H9 (cell line): ENCODE measurements around the gene KSR1. TPM values are rescaled to one million over a fixed set of nuclear protein-coding genes. Genes with fewer than 3 reads are reported as not detected.
A peak's percentile ranks its signal among the peaks of the same experiment; 100 is the strongest.

Experiments
- DNase-seq: peaks from one replicate; pipeline ENCODE4 v3.0.0-alpha.2; 2017
- H2AFZ ChIP-seq: one replicate; pipeline ENCODE4 v1.6.1; 2013; ENCODE audit warnings: mild to moderate bottlenecking, low read length, control low read depth, moderate library complexity
- H2AK5ac ChIP-seq: 2 replicates; pipeline ENCODE4 v1.6.1; 2013; ENCODE audit warnings: low read length, control low read depth, mixed read lengths; ENCODE audit not compliant: insufficient read length
- H2BK120ac ChIP-seq: one replicate; pipeline ENCODE4 v1.6.1; 2013; ENCODE audit warnings: low read depth, mild to moderate bottlenecking, low read length, control low read depth, inconsistent platforms; ENCODE audit not compliant: poor library complexity, severe bottlenecking
- H2BK12ac ChIP-seq: 2 replicates; pipeline ENCODE4 v1.6.1; 2013; ENCODE audit warnings: low read length, control low read depth, mixed read lengths, low read depth; ENCODE audit not compliant: insufficient read length
- H2BK15ac ChIP-seq: 2 replicates; pipeline ENCODE4 v1.6.1; 2013; ENCODE audit warnings: low read depth, low read length, control low read depth
- H2BK20ac ChIP-seq: one replicate; pipeline ENCODE4 v1.6.1; 2013; ENCODE audit warnings: low read depth, mild to moderate bottlenecking, low read length, control low read depth, inconsistent platforms; ENCODE audit not compliant: poor library complexity, severe bottlenecking
- H2BK5ac ChIP-seq: 2 replicates; pipeline ENCODE4 v1.6.1; 2013; ENCODE audit warnings: low read length, control low read depth, mixed read lengths; ENCODE audit not compliant: insufficient read length
- H3K14ac ChIP-seq: 2 replicates; pipeline ENCODE4 v1.6.1; 2013; ENCODE audit warnings: low read length, control low read depth; ENCODE audit not compliant: insufficient read depth
- H3K18ac ChIP-seq: 2 replicates; pipeline ENCODE4 v1.6.1; 2013; ENCODE audit warnings: low read depth, mild to moderate bottlenecking, mixed read lengths, low read length, control low read depth; ENCODE audit not compliant: insufficient read length
- H3K23ac ChIP-seq: 2 replicates; pipeline ENCODE4 v1.6.1; 2013; ENCODE audit warnings: low read length, control low read depth, mixed read lengths, low read depth; ENCODE audit not compliant: insufficient read length
- H3K23me2 ChIP-seq: 2 replicates; pipeline ENCODE4 v1.6.1; 2013; ENCODE audit warnings: low read depth, mild to moderate bottlenecking, mixed read lengths, low read length, control low read depth; ENCODE audit not compliant: insufficient read length, poor library complexity, severe bottlenecking
- H3K27ac ChIP-seq: 2 replicates; pipeline ENCODE4 v1.5.1; 2013; ENCODE audit warnings: low read length, control low read depth, mixed read lengths, low read depth; ENCODE audit not compliant: insufficient read length
- H3K27me3 ChIP-seq: 2 replicates; pipeline ENCODE4 v1.6.1; 2013; ENCODE audit warnings: low read length, control low read depth, inconsistent platforms; ENCODE audit not compliant: insufficient read depth
- H3K4ac ChIP-seq: 2 replicates; pipeline ENCODE4 v1.6.1; 2013; ENCODE audit warnings: low read depth, mild to moderate bottlenecking, control low read depth, inconsistent platforms, low read length, moderate library complexity
- H3K4me1 ChIP-seq: 2 replicates; pipeline ENCODE4 v1.6.1; 2013; ENCODE audit warnings: low read length, control low read depth, inconsistent platforms; ENCODE audit not compliant: insufficient read depth
- H3K4me2 ChIP-seq: 2 replicates; pipeline ENCODE4 v1.6.1; 2013; ENCODE audit warnings: low read length, control low read depth, mixed read lengths; ENCODE audit not compliant: insufficient read length, insufficient read depth
- H3K56ac ChIP-seq: 2 replicates; pipeline ENCODE4 v1.6.1; 2013; ENCODE audit warnings: low read depth, mild to moderate bottlenecking, mixed read lengths, low read length, control low read depth; ENCODE audit not compliant: insufficient read length
- H3K79me1 ChIP-seq: 2 replicates; pipeline ENCODE4 v1.6.1; 2013; ENCODE audit warnings: low read depth, mild to moderate bottlenecking, moderate library complexity, low read length, control low read depth, inconsistent platforms; ENCODE audit not compliant: insufficient read depth, poor library complexity, severe bottlenecking
- H3K79me2 ChIP-seq: 2 replicates; pipeline ENCODE4 v1.6.1; 2013; ENCODE audit warnings: low read length, control low read depth, inconsistent platforms; ENCODE audit not compliant: insufficient read depth
- H3K9ac ChIP-seq: 2 replicates; pipeline ENCODE4 v1.6.1; 2013; ENCODE audit warnings: low read length, control low read depth, mixed read lengths; ENCODE audit not compliant: insufficient read length; ENCODE audit errors: extremely low read depth
- H3K9me3 ChIP-seq: one replicate; pipeline ENCODE4 v1.6.1; 2013; ENCODE audit warnings: low read depth, low read length, inconsistent platforms; ENCODE audit not compliant: control insufficient read depth
- H3T11ph ChIP-seq: one replicate; pipeline ENCODE4 v1.6.1; 2013; ENCODE audit warnings: mild to moderate bottlenecking, low read length, control low read depth, inconsistent platforms
- H4K20me1 ChIP-seq: one replicate; pipeline ENCODE4 v1.6.1; 2013; ENCODE audit not compliant: control insufficient read depth, insufficient read length, insufficient read depth
- H4K5ac ChIP-seq: 2 replicates; pipeline ENCODE4 v1.6.1; 2013; ENCODE audit warnings: low read depth, mild to moderate bottlenecking, mixed read lengths, low read length, control low read depth; ENCODE audit not compliant: insufficient read length
- H4K8ac ChIP-seq: replicated peaks from 2 replicates; pipeline ENCODE4 v1.6.1; 2013; ENCODE audit warnings: low read length, control low read depth, mixed read lengths, low read depth; ENCODE audit not compliant: insufficient read length
- H4K91ac ChIP-seq: 2 replicates; pipeline ENCODE4 v1.6.1; 2013; ENCODE audit warnings: low read depth, mild to moderate bottlenecking, moderate library complexity, mixed read lengths, low read length, control low read depth; ENCODE audit not compliant: insufficient read length
- H3K27ac Mint-ChIP-seq, 3 experiments: 2 replicates in 2 of 3; 3 replicates in 1 of 3; pipeline ENCODE4 v1.8.0; 2020 to 2021; ENCODE audit warnings: mixed read lengths in 3 of 3, mild to moderate bottlenecking in 1 of 3, moderate library complexity in 1 of 3
- H3K27me3 Mint-ChIP-seq: 2 replicates; pipeline ENCODE4 v1.8.0; 2021; ENCODE audit warnings: low read depth, mild to moderate bottlenecking, moderate library complexity, mixed read lengths
- H3K36me3 Mint-ChIP-seq, 3 experiments: 2 replicates in 2 of 3; 3 replicates in 1 of 3; pipeline ENCODE4 v1.8.0; 2020 to 2021; ENCODE audit warnings: low read depth in 3 of 3, mixed read lengths in 3 of 3; ENCODE audit not compliant: insufficient read depth in 1 of 3
- H3K4me1 Mint-ChIP-seq, 2 experiments: 2 replicates each; pipeline ENCODE4 v1.8.0; 2020; ENCODE audit warnings: mixed read lengths in 2 of 2
- H3K4me3 Mint-ChIP-seq, 2 experiments: 2 replicates in 1 of 2; 3 replicates in 1 of 2; pipeline ENCODE4 v1.8.0; 2020 to 2021; ENCODE audit warnings: mild to moderate bottlenecking in 2 of 2, mixed read lengths in 2 of 2, moderate library complexity in 1 of 2
- H3K9me3 Mint-ChIP-seq, 2 experiments: 2 replicates in 1 of 2; 3 replicates in 1 of 2; pipeline ENCODE4 v1.8.0; 2020; ENCODE audit warnings: mild to moderate bottlenecking in 2 of 2, mixed read lengths in 2 of 2, moderate library complexity in 1 of 2
- CTCF ChIP-seq: fragments of 200-600 bp; sonication (generic); conservative IDR thresholded peaks from 3 replicates; pipeline ENCODE4 v1.8.0; 2021; ENCODE audit warnings: antibody characterized with exemption, mild to moderate bottlenecking
- WGBS: extraction: QIAGEN DNeasy Blood & Tissue Kit; methylation state at CpG from one replicate; pipeline ENCODE4 v1.1.7; 2013; ENCODE audit warnings: missing lambda C conversion rate, low lambda C conversion rate, mixed read lengths; ENCODE audit not compliant: insufficient read length; ENCODE audit errors: extremely low coverage; 5-methylcytosine and 5-hydroxymethylcytosine counted together
- total RNA-seq: library from RNA; stranded (reverse); gene quantifications from 2 replicates; pipeline ENCODE4 v1.2.1, GENCODE V29; 2021

The KSR1 gene
- total RNA-seq, 1 experiment from 2014 or later: 44.9 TPM

GRCh38 chr17:27503611-27504010 lies 47.4 kb downstream of the KSR1 start:
- no peaks in the 10 kb centered on the region for H4K20me1 ChIP-seq
- H3K27ac Mint-ChIP-seq: peak overlapping the region in 1 of 3 experiments; percentile 85; a peak in 1 of 7 replicates
- no peak overlapping the region for H2BK5ac ChIP-seq

More at GRCh38 chr17:27503611-27504010, 47.4 kb downstream of the KSR1 start:
- H3K14ac ChIP-seq: no peak overlapping the region
- Mint-ChIP-seq H3K9me3 (peaks cover 25 to 31% of the 10 kb centered on the region in 2 experiments), H3K27me3 (no peaks in the 10 kb centered on the region; the same call in 1 of the 2 replicates), H3K4me1 (peaks cover 36 to 45% of the 10 kb centered on the region in 2 experiments), H3K36me3 (peaks cover 29 to 40% (median 32%) of the 10 kb centered on the region in 3 experiments), H3K4me3 (no peak overlapping the region)
- DNase-seq: no peak
- no peaks in the 10 kb centered on the region for H3K27me3 ChIP-seq
- no peak overlapping the region for H2BK120ac ChIP-seq
- H3K4me1 ChIP-seq: peaks cover 15% of the 10 kb centered on the region; the same call in 1 of the 2 replicates
- H3T11ph ChIP-seq: no peak overlapping the region
- H3K27ac ChIP-seq: no peak overlapping the region
- no peak overlapping the region for H3K9ac ChIP-seq
- H3K79me1 ChIP-seq: no peaks in the 10 kb centered on the region
- no peak overlapping the region for H4K8ac ChIP-seq
- no peak for TF ChIP-seq CTCF
- no peak overlapping the region for H3K18ac ChIP-seq
- H3K79me2 ChIP-seq: no peaks in the 10 kb centered on the region; the same call in 1 of the 2 replicates
- H2BK15ac ChIP-seq: no peak overlapping the region
- H3K56ac ChIP-seq: no peak overlapping the region
- WGBS: no CpG with 5 or more reads among the region's 8 CpGs
- no peak overlapping the region for H3K23ac ChIP-seq
- H3K23me2 ChIP-seq: no peaks in the 10 kb centered on the region
- no peak overlapping the region for H3K4me2 ChIP-seq
- no peak overlapping the region for H4K5ac ChIP-seq
- H2BK20ac ChIP-seq: no peak overlapping the region
- peaks cover 14% of the 10 kb centered on the region for H3K9me3 ChIP-seq
- H2AFZ ChIP-seq: no peak overlapping the region
- no peak overlapping the region for H2BK12ac ChIP-seq
- H2AK5ac ChIP-seq: no peak overlapping the region
- no peak overlapping the region for H3K4ac ChIP-seq
- no peak overlapping the region for H4K91ac ChIP-seq
